SK-N-SH (cell line): ENCODE measurements around the gene KIAA0232. TPM values are rescaled to one million over a fixed set of nuclear protein-coding genes. Genes with fewer than 3 reads are reported as not detected.

Experiments
- CTCF ChIA-PET: fragments of 300-600, 350-600 bp; formaldehyde crosslinking; extraction: SDS; loops from one replicate; lab custom pipeline; 2021; lab: Yijun Ruan, JAX
- POLR2A ChIA-PET: fragments of 350-600 bp; sonication (Branson Sonifier 250); formaldehyde crosslinking; extraction: SDS; loops from one replicate; lab custom pipeline; 2020; ENCODE audit warnings: antibody characterized with exemption, inconsistent platforms; lab: Yijun Ruan, JAX
- DNase-seq: peaks from one replicate; pipeline ENCODE4 v3.0.0; 2012
- H2AFZ ChIP-seq: fragments of 200-600 bp; sonication (generic); 2 replicates; pipeline ENCODE4 v1.8.1; 2016; ENCODE audit warnings: antibody characterized with exemption, mild to moderate bottlenecking, low read depth
- H3F3A ChIP-seq: fragments of 200-600 bp; sonication (generic); replicated peaks from 2 replicates; pipeline ENCODE3; 2016; ENCODE audit warnings: antibody characterized with exemption, mild to moderate bottlenecking; ENCODE audit not compliant: insufficient read depth
- H3K27ac ChIP-seq, 2 experiments: fragments of 200-500 bp in 1 of 2; fragments of 200-600 bp in 1 of 2; sonication (Bioruptor generic) in 1 of 2; sonication (generic), shearing (Covaris generic) in 1 of 2; 2 replicates each; pipeline versions ENCODE4 v1.5.1 to v1.6.1; 2014 to 2016; ENCODE audit warnings: low read depth in 2 of 2, inconsistent platforms in 1 of 2, low read length in 1 of 2, mild to moderate bottlenecking in 1 of 2, mixed read lengths in 1 of 2
- H3K27me3 ChIP-seq: fragments of 200-600 bp; sonication (generic), shearing (Covaris generic); 2 replicates; pipeline ENCODE4 v1.6.1; 2016; ENCODE audit warnings: mixed run types; ENCODE audit not compliant: insufficient read depth
- H3K36me3 ChIP-seq, 2 experiments: fragments of 200-500 bp in 1 of 2; fragments of 200-600 bp in 1 of 2; sonication (Bioruptor generic) in 1 of 2; sonication (generic) in 1 of 2; replicated peaks in 1 of 2; 2 replicates each; pipeline versions ENCODE3 to v1.5.1; 2014 to 2016; ENCODE audit warnings: low read length in 1 of 2, mild to moderate bottlenecking in 1 of 2; ENCODE audit not compliant: insufficient read depth in 2 of 2, control insufficient read depth in 1 of 2
- H3K4me1 ChIP-seq, 2 experiments: fragments of 200-500 bp in 1 of 2; fragments of 200-600 bp in 1 of 2; sonication (Bioruptor generic) in 1 of 2; sonication (generic), shearing (Covaris generic) in 1 of 2; 2 replicates each; pipeline versions ENCODE4 v1.5.1 to v1.6.1; 2014 to 2016; ENCODE audit warnings: low read depth in 1 of 2, low read length in 1 of 2, mixed run types in 1 of 2; ENCODE audit not compliant: insufficient read depth in 2 of 2, control insufficient read depth in 1 of 2
- H3K4me2 ChIP-seq: fragments of 200-600 bp; sonication (generic), shearing (Covaris generic); 2 replicates; pipeline ENCODE4 v1.6.1; 2017; ENCODE audit warnings: mixed run types
- H3K4me3 ChIP-seq, 2 experiments: fragments of 200-500 bp in 1 of 2; fragments of 200-600 bp in 1 of 2; sonication (Bioruptor generic) in 1 of 2; sonication (generic), shearing (Covaris generic) in 1 of 2; 2 replicates each; pipeline versions ENCODE4 v1.5.1 to v1.8.1; 2014 to 2016; ENCODE audit warnings: low read depth in 2 of 2, inconsistent platforms in 1 of 2, low read length in 1 of 2, mild to moderate bottlenecking in 1 of 2, mixed read lengths in 1 of 2, moderate library complexity in 1 of 2
- H3K79me2 ChIP-seq: fragments of 200-600 bp; sonication (generic); 2 replicates; pipeline ENCODE4 v1.8.1; 2017; ENCODE audit warnings: mild to moderate bottlenecking; ENCODE audit not compliant: insufficient read depth
- H3K9ac ChIP-seq: fragments of 200-600 bp; sonication (generic); 2 replicates; pipeline ENCODE4 v1.6.1; 2017; ENCODE audit warnings: mixed run types
- H3K9me2 ChIP-seq: fragments of 200-600 bp; sonication (generic); 2 replicates; pipeline ENCODE4 v1.6.1; 2017; ENCODE audit warnings: mixed run types
- H3K9me3 ChIP-seq: fragments of 200-600 bp; sonication (generic); 2 replicates; pipeline ENCODE4 v1.6.1; 2017; ENCODE audit warnings: mixed run types, mild to moderate bottlenecking, moderate library complexity
- H4K20me1 ChIP-seq: fragments of 200-600 bp; sonication (generic); 2 replicates; pipeline ENCODE4 v1.6.1; 2017; ENCODE audit warnings: mild to moderate bottlenecking, mixed run types; ENCODE audit not compliant: insufficient read depth
- CHD2 ChIP-seq: fragments of 150-350 bp; IDR thresholded peaks from 2 replicates; pipeline ENCODE4 v1.6.1; 2018; ENCODE audit warnings: low read length; ENCODE audit not compliant: partially characterized antibody
- CTCF ChIP-seq: fragments of 200-600 bp; sonication (generic); IDR thresholded peaks from 2 replicates; pipeline ENCODE4 v1.6.1; 2017; ENCODE audit warnings: antibody characterized with exemption, mild to moderate bottlenecking, moderate library complexity
- FOSL2 ChIP-seq: IDR thresholded peaks from 2 replicates; pipeline ENCODE4 v1.4.0; 2012; ENCODE audit warnings: low read depth, mild to moderate bottlenecking, moderate library complexity, borderline replicate concordance
- MAX ChIP-seq: IDR thresholded peaks from 2 replicates; pipeline ENCODE4 v1.4.0; 2012; ENCODE audit warnings: low read depth
- SIN3A ChIP-seq: IDR thresholded peaks from 2 replicates; pipeline ENCODE4 v1.6.1; 2012; ENCODE audit warnings: low read depth, mild to moderate bottlenecking, low read length, moderate library complexity, borderline replicate concordance
- SMC3 ChIP-seq: IDR thresholded peaks from 2 replicates; pipeline ENCODE4 v1.6.1; 2012; ENCODE audit warnings: low read depth, low read length, improper control_type of control experiment
- TEAD4 ChIP-seq: IDR thresholded peaks from 2 replicates; pipeline ENCODE4 v1.4.0; 2012; ENCODE audit warnings: mild to moderate bottlenecking, borderline replicate concordance; ENCODE audit not compliant: insufficient read depth
- YY1 ChIP-seq: IDR thresholded peaks from 2 replicates; pipeline ENCODE4 v1.4.0; 2012; ENCODE audit warnings: low read depth, mild to moderate bottlenecking
- WGBS: methylation state at CpG from one replicate; pipeline ENCODE4 v1.1.6; 2017; ENCODE audit warnings: low lambda C conversion rate; 5-methylcytosine and 5-hydroxymethylcytosine counted together
- polyA plus RNA-seq, 3 experiments: library from polyadenylated mRNA; depleted of rRNA; stranded (reverse); fragments of >200 nt; gene quantifications; 2 replicates each; pipeline ENCODE4 v1.2.3, GENCODE V29; 2012

KIAA0232 gene
- polyA plus RNA-seq, 1 of the 3 experiments (the other 2 are of a cell fraction), result 5.7 TPM

GRCh38 chr4:6767748-6768538, 14.6 kb upstream of the KIAA0232 start:
- 88% methylated on average over 17 of the region's 22 CpGs for WGBS
- ChIA-PET POLR2A (no interaction called here), CTCF (interaction anchor here (0.6 to 1.5 kb wide), 6 partner anchors 16 to 135 kb away, joined by 3 to 8 read pairs (median 4); no protein-coding TSS in a partner anchor)
- Histone ChIP-seq H3K9me3 (no peaks in the 10 kb centered on the region), H4K20me1 (no peaks in the 10 kb centered on the region), H3K9me2 (no peaks in the 10 kb centered on the region), H3K27ac (no peak overlapping the region), H3F3A (no peaks in the 10 kb centered on the region), H3K9ac (no peak overlapping the region), H3K36me3 (no peaks in the 10 kb centered on the region), H3K27me3 (no peaks in the 10 kb centered on the region), H3K4me1 (peaks cover 0 to 5% of the 10 kb centered on the region in 2 experiments; a peak in 1 of 4 replicates), H3K4me3 (no peak overlapping the region), H3K4me2 (no peak overlapping the region), H2AFZ (no peak overlapping the region), H3K79me2 (no peaks in the 10 kb centered on the region)
- TF ChIP-seq MAX, result no peak
- no peak for TF ChIP-seq CHD2
- no peak for TF ChIP-seq SMC3
- TF ChIP-seq SIN3A, result no peak
- TF ChIP-seq FOSL2, result no peak
- no peak for TF ChIP-seq TEAD4
- DNase-seq, result no peak

- H3K9ac ChIP-seq, result no peak overlapping the region
- no peaks in the 10 kb centered on the region; the same call in 1 of the 2 replicates for H3K27me3 ChIP-seq
- H3K36me3 ChIP-seq, result no peaks in the 10 kb centered on the region
- H3K4me2 ChIP-seq, result no peak overlapping the region
- no peaks in the 10 kb centered on the region for H4K20me1 ChIP-seq
- no peak overlapping the region for H3K4me3 ChIP-seq
- no peaks in the 10 kb centered on the region for H3K9me2 ChIP-seq
- no peaks in the 10 kb centered on the region for H3K9me3 ChIP-seq
- H3K27ac ChIP-seq, result no peak overlapping the region
- POLR2A ChIA-PET, result no interaction called here
- H3K79me2 ChIP-seq, result no peaks in the 10 kb centered on the region
- peaks cover 0 to 9% of the 10 kb centered on the region in 2 experiments; a peak in 1 of 4 replicates for H3K4me1 ChIP-seq
- no peak overlapping the region for H2AFZ ChIP-seq
- CTCF ChIA-PET, result interaction anchor here (0.6 to 1.5 kb wide), 4 partner anchors 15 to 135 kb away, joined by 3 to 8 read pairs (median 4); no protein-coding TSS in a partner anchor
- H3F3A ChIP-seq, result no peaks in the 10 kb centered on the region
- WGBS, result 33% methylated on average over 3 of the region's 4 CpGs
- no peak for TF ChIP-seq CTCF
- no peak for TF ChIP-seq YY1
- TF ChIP-seq, all 33 proteins: peak for 0
- DNase-seq, result no peak
Measured at GRCh38 chr4:6768539-6768905, 14.0 kb upstream of the KIAA0232 start.
